Trophoblast cell (in vitro differentiated cells and primary cell): ENCODE measurements around the gene ITGBL1.

Source experiments
- DNase-seq, 2 donors: peaks; one replicate each; pipeline ENCODE4 v3.0.0-alpha.2; 2016
- H2AFZ ChIP-seq: 2 replicates; pipeline ENCODE4 v1.6.1; 2013; ENCODE audit warnings: low read length, moderate library complexity, mild to moderate bottlenecking; ENCODE audit not compliant: insufficient read depth, poor library complexity
- H2AK5ac ChIP-seq: 2 replicates; pipeline ENCODE4 v1.6.1; 2013; ENCODE audit warnings: mild to moderate bottlenecking, low read length
- H2BK120ac ChIP-seq: 2 replicates; pipeline ENCODE4 v1.6.1; 2013; ENCODE audit warnings: low read length, mild to moderate bottlenecking, moderate library complexity; ENCODE audit not compliant: insufficient read depth, poor library complexity
- H2BK12ac ChIP-seq: 2 replicates; pipeline ENCODE4 v1.6.1; 2013; ENCODE audit warnings: mild to moderate bottlenecking, low read length, moderate library complexity
- H2BK5ac ChIP-seq: 2 replicates; pipeline ENCODE4 v1.6.1; 2013; ENCODE audit warnings: low read length, low read depth, moderate library complexity, mild to moderate bottlenecking; ENCODE audit not compliant: poor library complexity
- H3K14ac ChIP-seq: 2 replicates; pipeline ENCODE4 v1.6.1; 2013; ENCODE audit warnings: mild to moderate bottlenecking, low read length
- H3K18ac ChIP-seq: 2 replicates; pipeline ENCODE4 v1.6.1; 2013; ENCODE audit warnings: mild to moderate bottlenecking, low read length
- H3K23ac ChIP-seq: 2 replicates; pipeline ENCODE4 v1.6.1; 2013; ENCODE audit warnings: low read length
- H3K27ac ChIP-seq: 2 replicates; pipeline ENCODE4 v1.5.1; 2013; ENCODE audit warnings: low read depth, mild to moderate bottlenecking, inconsistent platforms, low read length, moderate library complexity
- H3K27me3 ChIP-seq: 2 replicates; pipeline ENCODE4 v1.6.1; 2013; ENCODE audit warnings: inconsistent platforms, mild to moderate bottlenecking, low read length, moderate library complexity; ENCODE audit not compliant: insufficient read depth
- H3K36me3 ChIP-seq, 2 experiments: 1 replicate in 1 of 2; 2 replicates in 1 of 2; pipeline ENCODE4 v1.6.1; 2013; ENCODE audit warnings: low read length in 2 of 2, mild to moderate bottlenecking in 2 of 2, moderate library complexity in 1 of 2; ENCODE audit not compliant: insufficient read depth in 2 of 2, control insufficient read depth in 1 of 2
- H3K4ac ChIP-seq: 2 replicates; pipeline ENCODE4 v1.6.1; 2013; ENCODE audit warnings: low read depth, mild to moderate bottlenecking, low read length, moderate library complexity
- H3K4me1 ChIP-seq, 2 experiments: 1 replicate in 1 of 2; 2 replicates in 1 of 2; pipeline ENCODE4 v1.6.1; 2013; ENCODE audit warnings: low read length in 2 of 2, mild to moderate bottlenecking in 2 of 2, moderate library complexity in 1 of 2; ENCODE audit not compliant: insufficient read depth in 2 of 2, control insufficient read depth in 1 of 2
- H3K4me2 ChIP-seq: 2 replicates; pipeline ENCODE4 v1.6.1; 2013; ENCODE audit warnings: inconsistent platforms, mild to moderate bottlenecking, low read length, moderate library complexity
- H3K4me3 ChIP-seq: 2 replicates; pipeline ENCODE4 v1.5.1; 2013; ENCODE audit warnings: mild to moderate bottlenecking, low read depth, low read length, inconsistent platforms
- H3K79me1 ChIP-seq: one replicate; pipeline ENCODE4 v1.6.1; 2013; ENCODE audit warnings: low read length
- H3K79me2 ChIP-seq: 2 replicates; pipeline ENCODE4 v1.6.1; 2013; ENCODE audit warnings: low read length, mild to moderate bottlenecking; ENCODE audit not compliant: control insufficient read depth, insufficient read depth, poor library complexity
- H3K9ac ChIP-seq: 2 replicates; pipeline ENCODE4 v1.6.1; 2013; ENCODE audit warnings: mild to moderate bottlenecking, low read length
- H3K9me3 ChIP-seq: 2 replicates; pipeline ENCODE4 v1.6.1; 2013; ENCODE audit warnings: low read depth, mild to moderate bottlenecking, control low read depth, inconsistent platforms, low read length; ENCODE audit not compliant: insufficient read depth
- H4K12ac ChIP-seq: 2 replicates; pipeline ENCODE4 v1.6.1; 2013; ENCODE audit warnings: low read depth, mild to moderate bottlenecking, low read length, moderate library complexity
- H4K8ac ChIP-seq: 2 replicates; pipeline ENCODE4 v1.6.1; 2013; ENCODE audit warnings: low read depth, mild to moderate bottlenecking, low read length, moderate library complexity
- H4K91ac ChIP-seq: one replicate; pipeline ENCODE4 v1.6.1; 2013; ENCODE audit warnings: low read depth, mild to moderate bottlenecking, low read length, moderate library complexity
- WGBS: extraction: QIAGEN DNeasy Blood & Tissue Kit; methylation state at CpG from one replicate; pipeline ENCODE4 v1.1.7; 2013; ENCODE audit warnings: missing lambda C conversion rate; ENCODE audit not compliant: insufficient read length, insufficient coverage; ENCODE audit errors: extremely low coverage; 5-methylcytosine and 5-hydroxymethylcytosine counted together

ITGBL1 gene

DNA sequence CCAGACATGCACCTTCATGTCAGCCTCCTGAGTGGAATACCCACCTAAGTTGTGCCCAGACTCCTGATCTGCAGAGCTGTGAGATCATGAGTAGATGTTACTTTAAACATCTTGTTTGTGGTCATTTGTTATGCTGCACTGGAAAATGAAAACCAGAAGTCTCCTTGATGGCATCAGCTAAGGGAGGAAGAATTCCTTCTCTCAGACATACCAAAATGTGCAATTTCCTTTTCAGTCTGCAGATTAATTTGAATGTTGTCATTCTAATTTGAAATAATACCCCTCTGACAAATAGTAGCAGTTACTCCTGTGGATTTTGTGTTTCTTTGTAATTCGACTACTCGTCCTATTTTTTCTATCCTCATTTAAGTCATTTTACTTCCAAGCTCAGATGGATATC, 59.3 kb downstream of the ITGBL1 start:
- Histone ChIP-seq H3K4me1 (peaks cover 0 to 4% of the 10 kb centered on the region in 2 experiments), H4K8ac (no peak overlapping the region), H2AFZ (no peak overlapping the region), H2BK5ac (no peak overlapping the region), H3K4me3 (no peak overlapping the region), H3K14ac (no peak overlapping the region), H2AK5ac (no peak overlapping the region), H3K18ac (no peak overlapping the region), H4K91ac (no peak overlapping the region), H3K79me1 (no peaks in the 10 kb centered on the region), H3K27ac (peak overlapping the region; percentile 21), H2BK12ac (no peak overlapping the region), H2BK120ac (no peak overlapping the region), H3K79me2 (no peaks in the 10 kb centered on the region), H4K12ac (no peak overlapping the region), H3K23ac (no peak overlapping the region), H3K27me3 (no peaks in the 10 kb centered on the region), H3K9me3 (no peaks in the 10 kb centered on the region), H3K4ac (no peak overlapping the region), H3K9ac (no peak overlapping the region), H3K4me2 (no peak overlapping the region), H3K36me3 (no peaks in the 10 kb centered on the region)
- no CpG with 5 or more reads among the region's 2 CpGs for WGBS
- DNase-seq: no peak

- H3K79me2 ChIP-seq: no peaks in the 10 kb centered on the region
- DNase-seq: peak in 1 of 2 donors; percentile 24
- no peak overlapping the region for H4K12ac ChIP-seq
- H2AFZ ChIP-seq: no peak overlapping the region
- H2AK5ac ChIP-seq: no peak overlapping the region
- no peak overlapping the region for H3K18ac ChIP-seq
- no peaks in the 10 kb centered on the region for H3K9me3 ChIP-seq
- H3K14ac ChIP-seq: no peak overlapping the region
- H3K27me3 ChIP-seq: no peaks in the 10 kb centered on the region
- H4K8ac ChIP-seq: no peak overlapping the region
- H3K79me1 ChIP-seq: no peaks in the 10 kb centered on the region
- no peak overlapping the region for H3K4ac ChIP-seq
- H2BK5ac ChIP-seq: no peak overlapping the region
- no peak overlapping the region for H3K4me3 ChIP-seq
- no peak overlapping the region for H3K27ac ChIP-seq
- no peak overlapping the region for H2BK12ac ChIP-seq
- H3K23ac ChIP-seq: no peak overlapping the region
- H2BK120ac ChIP-seq: no peak overlapping the region
- WGBS: no CpG with 5 or more reads among the region's 1 CpG
- no peak overlapping the region for H3K9ac ChIP-seq
- H3K4me2 ChIP-seq: no peak overlapping the region
- no peaks in the 10 kb centered on the region for H3K36me3 ChIP-seq
- no peak overlapping the region for H4K91ac ChIP-seq
- H3K4me1 ChIP-seq: peaks cover 0 to 4% of the 10 kb centered on the region in 2 experiments
These were observed 60.2 kb downstream of the ITGBL1 start for GRCh38 chr13:101512650-101513049.

DNA sequence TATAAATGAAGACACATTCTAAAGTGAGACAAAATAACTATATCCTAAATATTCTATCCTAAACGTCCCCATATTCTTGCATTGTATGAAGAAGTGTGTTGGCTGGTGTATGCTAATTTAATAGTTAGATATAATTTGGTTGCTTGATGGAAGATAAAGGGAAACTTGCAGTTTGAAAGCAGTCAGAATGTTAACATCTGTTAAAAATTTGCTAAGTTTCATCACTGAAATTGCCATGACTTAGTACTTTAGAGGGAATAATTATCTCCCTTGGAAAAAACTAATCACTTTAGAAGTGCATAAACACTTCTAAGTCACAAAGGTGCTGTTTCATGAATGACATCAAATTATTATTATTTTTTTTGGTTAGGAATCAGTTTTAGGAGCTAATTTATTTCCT, 61.6 kb downstream of the ITGBL1 start:
- no peak for DNase-seq
- H3K27ac ChIP-seq: no peak overlapping the region

DNA sequence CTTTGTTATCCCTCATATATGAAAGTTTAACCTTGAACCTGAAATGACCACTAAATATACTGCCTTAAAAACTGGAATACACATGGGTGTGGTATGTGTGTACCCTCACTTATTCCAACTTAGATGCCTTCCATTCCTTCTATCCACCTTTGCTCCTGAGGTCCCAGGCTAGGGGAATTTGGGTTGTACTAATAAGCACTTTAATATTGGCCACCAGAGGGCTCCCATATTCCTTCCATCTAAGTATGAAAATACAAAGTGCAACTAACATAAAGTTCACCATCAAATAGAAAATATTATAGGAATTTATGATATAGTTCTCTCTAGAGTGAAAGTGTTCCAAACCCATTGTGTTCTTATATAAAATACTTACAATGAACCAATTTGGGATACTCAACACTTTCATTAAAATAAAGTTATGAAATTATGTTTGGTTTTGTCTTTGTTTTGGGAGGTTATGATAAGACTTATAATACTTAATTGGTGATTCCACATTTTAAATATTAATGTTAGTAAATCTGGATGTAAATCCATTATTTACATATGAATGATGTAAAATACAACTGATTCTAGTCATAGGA, 62.3 kb downstream of the ITGBL1 start:
- Histone ChIP-seq H2BK12ac (no peak overlapping the region), H3K4ac (no peak overlapping the region), H3K79me2 (no peaks in the 10 kb centered on the region), H3K14ac (no peak overlapping the region), H3K27me3 (no peaks in the 10 kb centered on the region), H3K27ac (no peak overlapping the region), H2BK5ac (no peak overlapping the region), H4K91ac (no peak overlapping the region), H2AK5ac (no peak overlapping the region), H4K8ac (no peak overlapping the region), H3K18ac (no peak overlapping the region), H3K36me3 (no peaks in the 10 kb centered on the region), H2BK120ac (no peak overlapping the region), H3K79me1 (no peaks in the 10 kb centered on the region), H3K9ac (no peak overlapping the region), H3K23ac (no peak overlapping the region), H3K9me3 (no peaks in the 10 kb centered on the region), H4K12ac (no peak overlapping the region), H3K4me2 (no peak overlapping the region), H3K4me1 (peaks cover 0 to 4% of the 10 kb centered on the region in 2 experiments), H3K4me3 (no peak overlapping the region), H2AFZ (no peak overlapping the region)
- peak; percentile 40 to 72 for DNase-seq

More for the DNA sequence above, 61.6 kb downstream of the ITGBL1 start:
- H2AK5ac ChIP-seq: no peak overlapping the region
- no peak overlapping the region for H3K14ac ChIP-seq
- no peak overlapping the region for H2BK120ac ChIP-seq
- H3K9ac ChIP-seq: no peak overlapping the region
- H3K23ac ChIP-seq: no peak overlapping the region
- H3K79me1 ChIP-seq: no peaks in the 10 kb centered on the region
- H4K8ac ChIP-seq: no peak overlapping the region
- H3K9me3 ChIP-seq: no peaks in the 10 kb centered on the region
- no peak overlapping the region for H2BK12ac ChIP-seq
- no peak overlapping the region for H3K4me3 ChIP-seq
- H2BK5ac ChIP-seq: no peak overlapping the region
- H3K27me3 ChIP-seq: no peaks in the 10 kb centered on the region
- H2AFZ ChIP-seq: no peak overlapping the region
- H3K36me3 ChIP-seq: no peaks in the 10 kb centered on the region
- no peaks in the 10 kb centered on the region for H3K79me2 ChIP-seq
- no peak overlapping the region for H4K91ac ChIP-seq
- H3K18ac ChIP-seq: no peak overlapping the region
- WGBS: no CpG with 5 or more reads among the region's 1 CpG
- H4K12ac ChIP-seq: no peak overlapping the region
- no peak overlapping the region for H3K4me2 ChIP-seq
- H3K4me1 ChIP-seq: peaks cover 0 to 4% of the 10 kb centered on the region in 2 experiments
- H3K4ac ChIP-seq: no peak overlapping the region
